Endothelial cell of umbilical vein (primary cell): ENCODE measurements around the gene NF1. TPM values are rescaled to one million over a fixed set of nuclear protein-coding genes. Genes with fewer than 3 reads are reported as not detected.

Source experiments
- BruUV-seq: library from RNA; stranded (reverse); fragments of 400-500 nt; replicated peaks from 2 replicates; lab custom pipeline; 2021; lab: Mats Ljungman, UMichigan
- CTCF ChIA-PET: fragments of 300-600, 350-600 bp; sonication (Branson Sonifier 250); formaldehyde crosslinking; loops from one replicate; lab custom pipeline; 2021; ENCODE audit warnings: antibody characterized with exemption, inconsistent platforms; lab: Charles Lee
- POLR2A ChIA-PET: fragments of 300-600, 350-600 bp; sonication (Branson Sonifier 250); formaldehyde crosslinking; loops from one replicate; lab custom pipeline; 2021; ENCODE audit warnings: antibody characterized with exemption, inconsistent platforms; lab: Charles Lee
- DNase-seq: peaks from one replicate; pipeline ENCODE4 v3.0.0-alpha.2; 2011; ENCODE audit warnings: low read depth, low spot score
- FAIRE-seq: peaks from 2 replicates; lab custom pipeline; 2011; peaks lifted over from hg19 to GRCh38; lab: Jason Lieb, UNC
- H2AFZ ChIP-seq: 2 replicates; pipeline ENCODE4 v1.6.0; 2012; ENCODE audit warnings: low read depth, low read length, control low read depth, inconsistent platforms
- H3K27ac ChIP-seq: 2 replicates; pipeline ENCODE4 v1.5.1; 2011; ENCODE audit warnings: low read depth, mild to moderate bottlenecking, control low read depth, low read length, moderate library complexity; ENCODE audit not compliant: insufficient read depth
- H3K27me3 ChIP-seq, 2 experiments: 2 replicates each; pipeline versions ENCODE4 v1.6.0 to v1.6.1; 2011; ENCODE audit warnings: low read length in 2 of 2, mixed read lengths in 1 of 2; ENCODE audit not compliant: control insufficient read depth in 2 of 2, insufficient read depth in 2 of 2
- H3K36me3 ChIP-seq, 2 experiments: 2 replicates in 1 of 2; 3 replicates in 1 of 2; pipeline ENCODE4 v1.5.1; 2011; ENCODE audit warnings: low read length in 2 of 2, mild to moderate bottlenecking in 1 of 2, moderate library complexity in 1 of 2; ENCODE audit not compliant: control insufficient read depth in 2 of 2, insufficient read depth in 2 of 2; ENCODE audit errors: extremely low read depth in 1 of 2
- H3K4me1 ChIP-seq: 3 replicates; pipeline ENCODE4 v1.5.1; 2011; ENCODE audit warnings: mild to moderate bottlenecking, low read length; ENCODE audit not compliant: control insufficient read depth, insufficient read depth; ENCODE audit errors: extremely low read depth
- H3K4me2 ChIP-seq: 2 replicates; pipeline ENCODE4 v1.6.1; 2011; ENCODE audit warnings: low read length, control low read depth, mixed read lengths; ENCODE audit not compliant: insufficient read depth
- H3K4me3 ChIP-seq, 3 experiments: fragments of 200-600 bp in 1 of 3; sonication (generic), shearing (Covaris generic) in 1 of 3; replicated peaks in 1 of 3; 2 replicates each; pipeline ENCODE4 v1.5.1; 2011 to 2016; ENCODE audit warnings: control low read depth in 3 of 3, low read length in 3 of 3, mild to moderate bottlenecking in 2 of 3, inconsistent platforms in 1 of 3, low read depth in 1 of 3, moderate library complexity in 1 of 3; ENCODE audit not compliant: insufficient read depth in 1 of 3
- H3K79me2 ChIP-seq: 2 replicates; pipeline ENCODE4 v1.6.0; 2012; ENCODE audit warnings: low read length, inconsistent platforms; ENCODE audit not compliant: control insufficient read depth, insufficient read depth
- H3K9ac ChIP-seq: replicated peaks from 2 replicates; pipeline ENCODE3; 2011; ENCODE audit warnings: low read length, control low read depth; ENCODE audit not compliant: insufficient read depth; ENCODE audit errors: extremely low read depth
- H3K9me1 ChIP-seq: replicated peaks from 3 replicates; pipeline ENCODE4 v1.6.0; 2011; ENCODE audit warnings: mild to moderate bottlenecking, low read length; ENCODE audit not compliant: control insufficient read depth, insufficient read depth; ENCODE audit errors: extremely low read depth
- H3K9me3 ChIP-seq: replicated peaks from 2 replicates; pipeline ENCODE4 v1.5.1; 2012; ENCODE audit warnings: low read length, inconsistent platforms; ENCODE audit not compliant: control insufficient read depth, insufficient read depth
- H4K20me1 ChIP-seq: replicated peaks from 2 replicates; pipeline ENCODE3; 2011; ENCODE audit warnings: mild to moderate bottlenecking, low read length; ENCODE audit not compliant: control insufficient read depth, insufficient read depth; ENCODE audit errors: extremely low read depth
- EZH2 ChIP-seq: IDR thresholded peaks from 2 replicates; pipeline ENCODE4 v1.6.1; 2012; ENCODE audit warnings: borderline replicate concordance, low read depth, mild to moderate bottlenecking, moderate library complexity, low read length, inconsistent platforms; ENCODE audit not compliant: severe bottlenecking
- FOS ChIP-seq: IDR thresholded peaks from 2 replicates; pipeline ENCODE4 v1.6.1; 2011; ENCODE audit warnings: mild to moderate bottlenecking, low read length, moderate library complexity, borderline replicate concordance; ENCODE audit not compliant: insufficient read depth
- GATA2 ChIP-seq: IDR thresholded peaks from 2 replicates; pipeline ENCODE4 v1.7.0; 2011; ENCODE audit warnings: low read depth, mild to moderate bottlenecking, moderate library complexity, mixed read lengths, low read length; ENCODE audit not compliant: insufficient read length, insufficient read depth
- JUN ChIP-seq: IDR thresholded peaks from 2 replicates; pipeline ENCODE4 v1.6.1; 2011; ENCODE audit warnings: borderline replicate concordance, low read depth; ENCODE audit not compliant: insufficient read length, insufficient read depth
- MYC ChIP-seq: IDR thresholded peaks from one replicate; pipeline ENCODE4 v1.6.1; 2011; ENCODE audit warnings: mild to moderate bottlenecking, low read depth, low read length
- POLR2A ChIP-seq: IDR thresholded peaks from 2 replicates; pipeline ENCODE4 v1.6.1; 2012; ENCODE audit warnings: low read depth, mild to moderate bottlenecking, control low read depth, low read length
- POLR2AphosphoS5 ChIP-seq: IDR thresholded peaks from 2 replicates; pipeline ENCODE4 v1.6.1; 2012; ENCODE audit warnings: low read depth, mild to moderate bottlenecking, control low read depth, low read length, moderate library complexity; ENCODE audit not compliant: insufficient read depth
- dilution Hi-C: fragments of 300-500 bp; cut with MboI; formaldehyde crosslinking; loops from one replicate; pipeline ENCODE4 v1.15.0; 2019; ENCODE audit warnings: low sequenced_read_pairs; ENCODE audit not compliant: extremely low pct_ligation_motif_present
- intact Hi-C: fragments of 100-400 bp; cut with micrococcal nuclease; formaldehyde crosslinking; loops from one replicate; pipeline ENCODE4 v1.10.0; 2022
- polyA plus RNA-seq, 4 experiments: library from polyadenylated mRNA; depleted of rRNA in 3 of 4; stranded (reverse) in 3 of 4; unstranded in 1 of 4; fragments of >200 nt; gene quantifications; 2 replicates each; pipeline versions ENCODE4 v1.2.1 to v1.2.3, GENCODE V29; 2011 to 2012; ENCODE audit warnings: missing spikeins in 1 of 4
- total RNA-seq: library from RNA; stranded (reverse); gene quantifications from 2 replicates; pipeline ENCODE4 v1.2.3, GENCODE V29; 2021
- TF ChIP-seq, protein P1 (sequence below), 2 donors: IDR thresholded peaks; 1 replicate in 1 of 2; 2 replicates in 1 of 2; pipeline ENCODE4 v1.5.1; 2011; ENCODE audit warnings: low read length in 2 of 2, mild to moderate bottlenecking in 2 of 2, moderate library complexity in 2 of 2, control low read depth in 1 of 2, inconsistent platforms in 1 of 2, low read depth in 1 of 2; ENCODE audit not compliant: insufficient read depth in 1 of 2; ENCODE audit errors: extremely low read depth in 1 of 2
- TF ChIP-seq, protein P2 (sequence below): IDR thresholded peaks from 2 replicates; pipeline ENCODE4 v1.6.1; 2011; ENCODE audit not compliant: insufficient read depth, insufficient read length

NF1 gene
- total and polyA plus RNA-seq, 2 donors (not counting 3 experiments of a cell fraction or from before 2014, with no cell fraction given), result 13.7 to 42.4 TPM

GRCh38 chr17:31294231-31294630 lies 199.5 kb downstream of the NF1 start:
- intact Hi-C loops, result no loop called here
- no peaks in the 10 kb centered on the region for H3K9me3 ChIP-seq
- H3K79me2 ChIP-seq, result no peaks in the 10 kb centered on the region
- no peaks in the 10 kb centered on the region for H3K27me3 ChIP-seq
- no peak overlapping the region for H3K4me3 ChIP-seq
- H4K20me1 ChIP-seq, result no peaks in the 10 kb centered on the region
- H3K4me2 ChIP-seq, result no peak overlapping the region
- H3K9me1 ChIP-seq, result no peaks in the 10 kb centered on the region
- FAIRE-seq, result no peak
- DNase-seq, result no peak
- no TSS peak for BruUV-seq
- H3K27ac ChIP-seq, result no peak overlapping the region
- no peak overlapping the region for H3K9ac ChIP-seq
- H2AFZ ChIP-seq, result no peak overlapping the region
- dilution Hi-C loops, result no loop called here
- TF ChIP-seq POLR2A (no peak), GATA2 (no peak), POLR2AphosphoS5 (no peak), EZH2 (no peak), MYC (no peak), JUN (no peak), FOS (no peak)
- TF ChIP-seq, protein P1, sequence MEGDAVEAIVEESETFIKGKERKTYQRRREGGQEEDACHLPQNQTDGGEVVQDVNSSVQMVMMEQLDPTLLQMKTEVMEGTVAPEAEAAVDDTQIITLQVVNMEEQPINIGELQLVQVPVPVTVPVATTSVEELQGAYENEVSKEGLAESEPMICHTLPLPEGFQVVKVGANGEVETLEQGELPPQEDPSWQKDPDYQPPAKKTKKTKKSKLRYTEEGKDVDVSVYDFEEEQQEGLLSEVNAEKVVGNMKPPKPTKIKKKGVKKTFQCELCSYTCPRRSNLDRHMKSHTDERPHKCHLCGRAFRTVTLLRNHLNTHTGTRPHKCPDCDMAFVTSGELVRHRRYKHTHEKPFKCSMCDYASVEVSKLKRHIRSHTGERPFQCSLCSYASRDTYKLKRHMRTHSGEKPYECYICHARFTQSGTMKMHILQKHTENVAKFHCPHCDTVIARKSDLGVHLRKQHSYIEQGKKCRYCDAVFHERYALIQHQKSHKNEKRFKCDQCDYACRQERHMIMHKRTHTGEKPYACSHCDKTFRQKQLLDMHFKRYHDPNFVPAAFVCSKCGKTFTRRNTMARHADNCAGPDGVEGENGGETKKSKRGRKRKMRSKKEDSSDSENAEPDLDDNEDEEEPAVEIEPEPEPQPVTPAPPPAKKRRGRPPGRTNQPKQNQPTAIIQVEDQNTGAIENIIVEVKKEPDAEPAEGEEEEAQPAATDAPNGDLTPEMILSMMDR (IDR thresholded peaks at IDR 0.05; ENCODE audit: extremely low read depth in 1 of 2, insufficient read depth in 1 of 2, low read depth in 1 of 2, low read length in 2 of 2), result no peak
- TF ChIP-seq, protein P2, sequence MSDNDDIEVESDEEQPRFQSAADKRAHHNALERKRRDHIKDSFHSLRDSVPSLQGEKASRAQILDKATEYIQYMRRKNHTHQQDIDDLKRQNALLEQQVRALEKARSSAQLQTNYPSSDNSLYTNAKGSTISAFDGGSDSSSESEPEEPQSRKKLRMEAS, result no peak
- POLR2A ChIA-PET, result no interaction called here
- no peaks in the 10 kb centered on the region for H3K36me3 ChIP-seq
- CTCF ChIA-PET, result no interaction called here
- no peaks in the 10 kb centered on the region for H3K4me1 ChIP-seq
